GM21423 (cell line): ENCODE measurements around the gene SIGLEC7.

Source experiments
- ATAC-seq: cut with Tn5 transposase; IDR thresholded peaks from one replicate; pipeline ENCODE4 v1.9.1; 2021; ENCODE audit warnings: mild to moderate bottlenecking, moderate library complexity; ENCODE audit not compliant: unreplicated experiment

The SIGLEC7 gene

DNA sequence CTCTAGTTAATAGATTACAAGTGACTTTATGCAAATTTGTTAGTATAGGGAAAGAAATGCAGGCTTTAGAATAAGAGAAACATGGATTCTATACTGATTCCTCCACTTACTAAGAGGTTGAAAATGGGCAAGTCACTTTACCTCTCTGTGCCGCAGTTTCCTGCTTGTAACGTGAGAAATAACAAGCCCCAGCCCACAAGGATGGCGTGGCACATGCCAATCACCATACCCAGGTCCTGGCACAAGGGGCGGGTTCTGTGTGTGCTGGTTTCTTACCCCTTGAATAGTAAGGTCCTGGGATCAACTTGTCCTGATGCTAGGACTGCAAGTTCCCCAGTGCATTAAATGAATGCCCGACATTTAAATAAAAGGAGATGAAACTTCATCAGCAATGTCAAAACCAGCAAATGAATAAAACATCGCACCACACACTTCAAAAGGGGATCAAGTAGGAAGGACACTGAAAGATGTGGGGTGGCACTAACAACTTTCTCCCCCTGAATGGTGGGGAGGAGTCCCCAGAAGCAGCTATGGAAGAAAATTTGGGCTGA is 25.3 kb upstream of the SIGLEC7 start:
- no peak for ATAC-seq

DNA sequence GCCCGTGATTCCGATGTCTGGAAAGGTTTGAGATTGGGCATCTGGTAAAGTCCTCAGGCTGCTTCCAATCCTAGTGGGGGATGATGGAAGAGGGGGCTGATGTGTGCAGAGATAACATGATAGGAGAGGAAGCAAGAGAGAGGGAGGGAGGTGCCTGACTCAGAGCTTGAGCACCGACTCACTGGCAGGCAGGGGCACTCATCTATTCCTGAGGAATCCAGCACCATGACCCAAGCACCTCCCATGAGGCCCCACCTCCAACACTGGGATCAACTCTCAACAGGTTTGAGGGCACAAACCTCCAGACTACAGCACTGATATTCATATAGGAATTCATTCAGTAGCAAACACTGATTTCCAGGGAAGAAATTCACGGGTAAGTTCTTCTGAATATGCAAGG is 23.0 kb upstream of the SIGLEC7 start:
- ATAC-seq: no peak

DNA sequence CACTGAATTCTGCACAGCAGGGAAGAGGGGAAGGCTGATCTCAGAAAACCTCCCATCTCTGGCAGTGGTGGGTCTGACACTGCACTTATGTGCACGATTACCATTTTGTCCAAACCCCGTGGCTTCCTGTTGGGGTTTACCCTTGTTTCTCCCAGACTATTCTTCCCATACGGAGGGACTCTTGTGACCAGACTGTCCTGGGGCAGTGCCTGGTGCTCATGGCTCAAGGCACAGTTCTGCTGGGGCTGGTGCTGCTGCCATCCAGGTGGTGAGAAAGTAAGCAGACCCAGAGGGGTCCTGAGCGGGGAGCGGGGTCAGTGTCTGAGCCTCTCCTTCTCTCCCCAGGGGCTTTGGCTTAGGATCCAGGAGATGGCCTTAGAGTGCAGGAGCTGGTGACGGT is 22.5 kb upstream of the SIGLEC7 start:
- no peak for ATAC-seq

DNA sequence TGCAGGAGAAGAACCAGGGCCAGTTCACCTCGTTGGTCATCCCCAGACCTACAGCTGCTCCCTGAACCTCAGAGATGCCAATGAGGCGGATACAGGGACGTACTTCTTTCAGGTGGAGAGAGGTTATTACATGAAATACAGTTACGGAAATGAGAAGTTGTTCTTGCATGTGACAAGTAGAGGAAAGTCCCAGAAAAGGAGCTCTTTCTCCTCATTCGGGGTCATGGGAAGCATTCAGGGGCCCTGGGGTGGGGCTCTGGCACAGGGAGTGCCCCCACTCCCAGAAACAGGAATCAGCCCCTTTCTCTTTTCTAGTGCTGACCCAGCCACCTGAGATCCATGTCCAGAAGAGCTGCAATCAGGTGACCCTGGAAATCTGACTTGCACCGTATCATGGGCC is 21.9 kb upstream of the SIGLEC7 start:
- no peak for ATAC-seq

DNA sequence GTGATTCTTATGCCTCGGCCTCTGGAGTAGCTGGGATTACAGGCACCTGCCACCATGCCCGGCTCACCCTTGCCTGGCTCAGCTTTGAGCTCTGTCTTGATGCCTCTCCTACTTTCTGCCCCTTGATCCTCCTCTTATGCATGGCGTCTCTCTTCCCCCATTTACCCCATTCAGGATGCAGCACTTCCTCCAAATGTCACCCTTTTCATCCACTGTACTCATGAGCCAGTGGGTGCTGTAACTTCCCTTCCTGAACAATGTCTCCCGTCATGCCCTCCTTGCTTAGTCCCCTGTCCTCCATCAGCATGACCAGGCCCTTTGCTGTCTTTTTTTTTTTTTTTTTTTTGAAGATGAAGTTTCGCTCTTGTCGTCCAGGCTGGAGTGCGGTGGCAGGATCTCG is 20.8 kb upstream of the SIGLEC7 start:
- no peak for ATAC-seq

DNA sequence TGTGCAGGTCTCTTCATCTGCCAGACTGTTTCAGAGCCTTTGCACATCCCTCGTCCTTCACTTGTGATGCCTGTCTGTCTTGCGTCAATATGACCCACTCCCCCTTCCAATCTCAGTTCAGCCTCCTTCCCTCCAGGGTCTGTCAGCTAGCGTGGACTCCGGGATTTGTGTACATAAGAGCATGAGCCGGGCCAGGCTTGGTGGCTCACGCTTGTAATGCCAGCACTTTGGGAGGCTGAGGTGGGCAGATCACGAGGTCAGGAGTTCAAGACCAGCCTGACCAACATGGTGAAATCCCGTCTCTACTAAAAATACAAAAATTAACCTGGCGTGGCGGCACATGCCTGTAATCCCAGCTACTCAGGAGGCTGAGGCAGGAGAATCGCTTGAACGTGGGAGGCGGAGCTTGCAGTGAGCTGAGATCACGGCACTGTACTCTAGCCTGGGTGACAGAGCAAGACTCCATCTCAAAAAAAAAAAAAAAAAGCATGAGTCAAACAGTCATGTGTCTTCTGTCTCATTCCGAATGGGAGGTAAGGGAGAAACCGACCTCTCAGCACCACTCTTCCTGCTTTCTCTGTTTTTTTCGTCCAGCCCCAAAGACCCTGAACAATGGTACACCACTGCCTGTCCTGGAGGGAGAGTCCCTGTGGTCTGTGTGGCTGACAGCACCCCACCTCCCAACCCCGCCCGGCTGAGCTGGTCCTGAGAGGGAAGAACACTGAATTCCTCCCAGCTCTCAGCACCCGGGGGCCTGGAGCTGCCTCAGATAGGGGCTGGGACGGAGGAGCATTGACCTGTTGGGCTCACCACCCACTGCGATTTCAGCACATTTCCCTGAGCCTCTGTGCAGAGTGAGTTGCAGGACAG is 19.8 kb upstream of the SIGLEC7 start:
- ATAC-seq: no peak

DNA sequence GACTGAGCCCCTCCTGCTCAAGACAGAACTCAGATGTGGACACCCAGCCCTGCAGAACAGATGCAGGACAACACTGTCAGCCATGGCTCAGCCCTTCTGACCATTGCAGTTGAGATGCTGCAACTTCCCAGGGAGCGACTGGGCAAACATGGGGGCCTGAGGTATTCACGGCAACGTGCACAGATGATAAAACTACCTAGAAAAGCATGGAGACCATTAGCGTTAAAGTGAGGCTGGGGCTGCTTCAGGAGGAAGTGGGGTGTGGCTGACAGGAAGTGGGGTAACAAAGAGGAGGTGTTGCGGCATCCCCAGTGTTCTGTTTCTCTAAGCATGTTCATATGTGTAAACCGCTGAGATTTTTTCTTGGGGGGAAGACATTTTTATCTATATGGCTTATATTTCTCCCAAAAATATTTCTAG is 18.7 kb upstream of the SIGLEC7 start:
- no peak for ATAC-seq

DNA sequence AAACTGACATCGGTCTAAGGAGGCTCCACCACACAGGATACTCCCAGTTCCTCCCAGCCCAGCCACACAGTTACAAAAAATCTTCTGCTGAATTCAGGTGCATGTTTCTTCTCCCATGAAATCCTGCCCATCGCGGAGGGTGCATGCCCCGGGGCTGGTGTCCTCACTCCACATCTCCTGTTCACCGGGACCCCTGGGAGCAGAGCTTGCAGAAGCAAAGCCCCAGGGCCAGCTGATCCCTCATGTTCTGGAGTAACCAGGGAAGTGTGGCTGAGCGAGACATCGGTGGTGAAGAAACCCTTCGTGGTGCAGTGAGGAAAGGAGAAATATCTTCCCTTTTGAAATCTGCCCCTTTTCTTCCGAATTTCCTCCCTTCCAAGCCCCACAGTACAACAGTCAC is 18.3 kb upstream of the SIGLEC7 start:
- ATAC-seq: no peak

DNA sequence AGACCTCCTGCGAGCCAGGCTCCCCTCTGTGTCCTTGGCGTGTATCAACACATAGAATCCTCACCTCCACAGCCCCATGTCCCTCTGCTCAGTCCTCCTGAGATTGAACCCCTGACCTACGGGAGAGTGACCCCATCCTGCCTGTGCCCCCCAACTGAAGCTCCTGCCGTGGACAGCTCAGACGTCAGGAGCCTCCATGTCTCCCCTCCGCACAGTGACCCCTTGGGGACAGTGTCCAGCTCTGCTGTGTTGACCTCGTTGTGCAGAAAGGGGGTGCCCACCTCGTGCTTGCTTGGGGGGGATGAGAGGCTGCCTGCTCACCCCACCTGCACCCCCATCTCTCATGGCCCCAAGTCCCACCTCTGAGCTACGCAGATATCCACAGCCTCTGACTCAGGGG is 17.9 kb upstream of the SIGLEC7 start:
- ATAC-seq: no peak

DNA sequence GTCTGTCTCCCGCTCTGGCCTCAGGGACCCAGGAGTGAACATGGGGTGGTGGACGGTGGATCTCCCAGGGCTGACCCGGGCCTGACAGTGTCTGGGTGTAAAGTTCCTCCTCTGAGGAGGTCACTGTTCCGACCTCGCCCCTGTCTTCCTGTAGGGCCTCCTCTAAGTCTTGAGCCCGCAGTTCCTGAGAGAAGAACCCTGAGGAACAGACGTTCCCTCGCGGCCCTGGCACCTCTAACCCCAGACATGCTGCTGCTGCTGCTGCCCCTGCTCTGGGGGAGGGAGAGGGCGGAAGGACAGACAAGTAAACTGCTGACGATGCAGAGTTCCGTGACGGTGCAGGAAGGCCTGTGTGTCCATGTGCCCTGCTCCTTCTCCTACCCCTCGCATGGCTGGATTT is 17.4 kb upstream of the SIGLEC7 start, which contains the start of gene SIGLEC9:
SIGLEC9 (plus strand) TSS at position 178 of the 400 bp plus-strand sequence; CDS start at position 247, 69 bp downstream.
- ATAC-seq: no peak

DNA sequence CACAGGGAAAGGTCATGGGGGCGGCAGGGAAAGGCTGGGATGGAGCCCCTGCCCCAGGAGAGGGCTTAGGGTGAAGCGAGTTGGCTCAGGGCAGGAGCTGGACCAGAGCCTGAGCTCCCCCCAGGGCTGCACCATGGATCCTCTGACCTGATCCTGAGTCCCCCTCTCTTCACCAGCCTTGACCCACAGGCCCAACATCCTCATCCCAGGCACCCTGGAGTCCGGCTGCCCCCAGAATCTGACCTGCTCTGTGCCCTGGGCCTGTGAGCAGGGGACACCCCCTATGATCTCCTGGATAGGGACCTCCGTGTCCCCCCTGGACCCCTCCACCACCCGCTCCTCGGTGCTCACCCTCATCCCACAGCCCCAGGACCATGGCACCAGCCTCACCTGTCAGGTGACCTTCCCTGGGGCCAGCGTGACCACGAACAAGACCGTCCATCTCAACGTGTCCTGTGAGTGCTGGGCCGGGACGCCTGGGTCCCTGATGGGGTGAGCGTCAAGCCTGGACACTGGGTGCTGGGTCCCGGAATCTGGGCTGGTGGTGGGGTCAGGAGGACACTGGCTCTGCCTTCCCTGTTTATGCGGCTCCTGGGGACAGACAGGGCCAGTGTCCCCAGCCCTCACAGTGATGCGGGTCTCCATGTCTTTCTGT is 16.6 kb upstream of the SIGLEC7 start:
- no peak for ATAC-seq

DNA sequence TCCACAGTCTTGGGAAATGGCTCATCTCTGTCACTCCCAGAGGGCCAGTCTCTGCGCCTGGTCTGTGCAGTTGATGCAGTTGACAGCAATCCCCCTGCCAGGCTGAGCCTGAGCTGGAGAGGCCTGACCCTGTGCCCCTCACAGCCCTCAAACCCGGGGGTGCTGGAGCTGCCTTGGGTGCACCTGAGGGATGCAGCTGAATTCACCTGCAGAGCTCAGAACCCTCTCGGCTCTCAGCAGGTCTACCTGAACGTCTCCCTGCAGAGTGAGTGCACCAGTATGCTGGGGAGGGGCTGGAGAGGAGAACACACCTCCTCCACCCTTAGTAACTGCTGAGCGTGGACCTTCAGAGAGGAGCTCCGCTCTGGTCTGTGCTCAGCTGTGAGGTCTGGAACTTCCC is 15.1 kb upstream of the SIGLEC7 start:
- no peak for ATAC-seq

DNA sequence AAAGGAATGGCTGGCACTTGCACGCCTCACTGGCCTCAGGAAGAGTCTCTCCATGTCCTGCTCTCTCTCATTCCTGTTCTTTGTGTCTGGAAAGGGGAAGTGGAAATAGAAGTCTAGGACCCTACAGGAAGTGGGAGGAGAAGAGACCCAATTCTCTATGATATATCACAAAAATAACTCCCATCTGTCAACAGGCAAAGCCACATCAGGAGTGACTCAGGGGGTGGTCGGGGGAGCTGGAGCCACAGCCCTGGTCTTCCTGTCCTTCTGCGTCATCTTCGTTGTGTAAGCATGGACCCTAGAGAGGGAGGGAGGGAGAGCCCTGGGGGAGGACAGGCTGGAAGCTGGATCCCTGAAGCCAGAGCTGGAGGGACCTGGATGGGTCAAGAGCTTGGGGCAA is 14.3 kb upstream of the SIGLEC7 start:
- ATAC-seq: no peak

DNA sequence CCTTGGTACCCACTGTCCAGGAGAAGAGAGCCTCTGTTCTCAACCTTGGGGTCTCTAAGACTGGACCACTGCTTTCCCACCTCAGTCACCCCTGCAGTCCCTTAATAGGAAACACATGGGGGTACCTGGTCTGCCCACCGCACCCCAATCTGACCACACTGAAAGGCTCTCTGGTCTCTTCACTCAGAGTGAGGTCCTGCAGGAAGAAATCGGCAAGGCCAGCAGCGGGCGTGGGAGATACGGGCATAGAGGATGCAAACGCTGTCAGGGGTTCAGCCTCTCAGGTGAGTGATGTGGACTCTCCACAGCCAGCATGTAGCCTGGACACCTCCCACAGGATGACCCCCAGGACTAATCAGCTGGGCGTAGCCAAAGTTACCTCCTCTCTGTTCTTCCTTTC is 13.9 kb upstream of the SIGLEC7 start:
- ATAC-seq: no peak

DNA sequence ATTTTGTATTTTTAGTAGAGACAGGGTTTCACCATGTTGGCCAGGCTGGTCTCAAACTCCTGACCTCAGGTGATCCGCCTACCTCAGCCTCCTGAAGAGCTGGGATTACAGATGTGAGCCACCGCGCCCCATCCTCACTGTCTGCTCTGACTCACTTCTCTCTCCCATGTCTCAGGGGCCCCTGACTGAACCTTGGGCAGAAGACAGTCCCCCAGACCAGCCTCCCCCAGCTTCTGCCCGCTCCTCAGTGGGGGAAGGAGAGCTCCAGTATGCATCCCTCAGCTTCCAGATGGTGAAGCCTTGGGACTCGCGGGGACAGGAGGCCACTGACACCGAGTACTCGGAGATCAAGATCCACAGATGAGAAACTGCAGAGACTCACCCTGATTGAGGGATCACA is 12.4 kb upstream of the SIGLEC7 start:
- ATAC-seq: no peak

DNA sequence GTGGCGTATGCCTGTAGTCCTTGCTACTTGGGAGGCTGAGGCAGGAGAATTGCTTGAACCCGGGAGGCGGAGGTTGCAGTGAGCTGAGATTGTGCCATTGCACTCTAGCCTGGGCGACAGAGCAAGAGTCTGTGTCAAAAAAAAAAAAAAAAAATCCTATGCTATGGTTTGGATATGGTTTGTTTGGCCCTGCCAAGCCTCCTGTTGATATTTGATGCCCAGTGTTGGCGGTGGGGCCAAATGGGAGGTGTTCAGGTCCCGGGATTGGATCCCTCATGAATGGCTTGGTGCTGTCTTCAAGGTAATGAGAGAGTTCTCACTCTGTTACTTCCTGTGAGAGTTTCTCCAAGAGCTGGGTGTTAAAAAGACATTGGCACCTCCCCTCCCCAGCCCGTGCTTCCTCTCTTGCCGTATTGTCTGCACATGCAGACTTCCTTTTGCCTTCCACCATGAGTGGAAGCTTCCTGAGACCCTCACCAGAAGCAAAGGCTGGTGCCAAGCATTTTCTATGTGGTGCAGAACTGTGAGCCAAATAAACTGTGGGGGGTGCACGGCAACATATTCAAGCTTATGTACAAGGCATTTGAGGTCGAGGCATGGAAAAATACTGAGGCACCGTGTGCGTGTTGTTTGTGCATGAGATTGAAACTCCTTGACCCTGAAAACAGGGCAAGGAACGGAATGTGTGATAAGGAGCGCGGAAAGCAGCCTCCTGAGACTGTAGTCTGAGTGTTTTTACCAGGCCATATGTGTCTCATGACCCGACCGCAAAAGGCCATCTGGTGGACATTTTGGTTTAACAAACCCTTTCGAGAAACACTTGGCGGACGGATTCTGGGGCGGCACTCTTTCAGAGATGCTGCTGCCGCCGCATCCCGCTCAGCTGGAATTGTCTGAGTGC is 10.1 kb upstream of the SIGLEC7 start:
- ATAC-seq: no peak

DNA sequence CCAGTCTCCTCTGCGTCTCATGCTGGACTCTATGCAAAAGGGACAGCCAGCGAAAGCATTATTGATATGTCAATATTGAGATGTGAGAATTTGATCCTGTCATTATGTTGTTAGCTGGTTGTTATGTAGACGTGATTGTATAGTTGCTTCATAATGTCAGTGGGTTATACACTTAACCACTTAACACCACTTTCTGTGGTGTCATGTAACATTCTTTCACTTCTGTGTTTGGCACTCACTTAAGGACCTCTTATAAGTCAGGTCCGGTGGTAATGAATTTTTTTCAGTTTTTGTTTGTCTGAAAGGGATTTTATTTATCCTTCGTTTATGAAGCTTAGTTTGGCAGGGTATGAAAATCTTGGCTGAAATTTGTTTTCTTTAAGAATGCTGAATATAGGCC is 7.1 kb upstream of the SIGLEC7 start:
- ATAC-seq: no peak

DNA sequence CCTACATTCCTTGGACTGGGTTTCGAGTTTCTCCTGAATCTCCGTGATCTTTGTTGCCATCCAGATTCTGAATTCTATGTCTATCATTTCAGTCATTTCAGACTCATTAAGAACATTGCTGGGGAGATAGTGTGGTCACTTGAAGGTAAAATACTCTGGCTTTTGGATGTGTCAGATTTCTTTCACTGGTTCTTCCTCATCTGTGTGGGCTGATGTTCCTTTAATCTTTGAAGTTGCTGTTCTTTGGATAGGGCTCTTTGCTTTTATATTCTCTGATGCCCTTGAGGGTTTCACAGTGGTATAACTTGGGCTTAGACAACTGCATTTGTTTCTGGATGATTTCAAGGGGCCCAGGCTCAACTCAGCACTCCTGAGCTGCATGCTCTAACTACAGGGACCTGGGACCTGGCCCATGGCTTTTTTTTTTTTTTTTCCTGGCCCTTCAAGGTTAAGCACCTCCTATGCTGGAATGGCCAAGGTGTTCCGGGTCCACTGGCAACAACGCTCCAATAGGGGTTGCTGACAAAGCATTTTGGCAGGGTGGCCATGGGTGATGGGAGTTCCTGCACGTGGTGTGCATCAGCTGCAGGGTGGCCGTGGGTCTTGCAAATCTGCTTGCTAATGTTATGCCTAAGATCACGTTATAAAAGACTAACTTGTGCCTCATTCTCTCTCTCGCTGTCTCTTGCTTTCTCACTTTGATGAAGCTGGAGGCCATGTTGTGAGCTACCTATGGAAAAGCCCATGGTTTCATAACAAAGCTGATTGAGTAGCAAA is 5.9 kb upstream of the SIGLEC7 start:
- no peak for ATAC-seq

DNA sequence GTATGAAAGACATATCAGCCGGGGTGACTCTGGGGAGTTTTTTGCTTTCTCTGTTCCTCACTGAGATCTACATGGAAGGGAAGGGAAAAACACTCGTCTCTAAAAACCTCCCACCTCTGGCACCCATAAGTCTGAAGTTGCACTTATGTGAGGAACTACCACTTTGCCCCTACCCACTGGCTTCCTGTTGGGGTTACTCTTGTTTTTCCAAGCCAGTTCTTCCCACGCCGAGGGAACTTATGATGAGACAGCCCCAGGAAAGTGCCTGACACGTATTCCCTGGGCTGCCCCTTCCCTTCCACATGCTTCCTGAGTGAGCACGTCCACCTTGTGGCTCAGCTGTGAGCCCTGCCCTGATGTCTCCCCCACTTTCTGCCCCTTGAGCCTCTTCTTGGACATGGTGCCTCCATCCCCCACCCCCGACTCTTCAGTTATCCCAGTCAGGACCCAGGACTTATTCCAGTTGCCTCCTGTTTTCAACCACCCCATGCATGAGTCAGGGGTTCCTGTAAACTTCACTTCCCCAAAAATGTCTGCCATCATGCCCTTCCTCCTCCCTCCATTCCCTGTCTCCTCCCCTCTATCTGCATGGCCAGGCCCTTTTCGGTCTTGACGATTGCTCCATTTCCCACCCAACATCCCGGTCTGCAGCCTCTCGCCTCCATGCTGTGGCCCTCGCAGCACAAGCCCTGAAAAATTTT is 5.1 kb upstream of the SIGLEC7 start:
- ATAC-seq: no peak
